ENCODE measurements around the gene NUDT3.
"Not testable (repeated sequence)": the region's sequence is repeated elsewhere in the genome, so short reads cannot be mapped to it uniquely, and the experiment has no call there.

The NUDT3 gene

DNA sequence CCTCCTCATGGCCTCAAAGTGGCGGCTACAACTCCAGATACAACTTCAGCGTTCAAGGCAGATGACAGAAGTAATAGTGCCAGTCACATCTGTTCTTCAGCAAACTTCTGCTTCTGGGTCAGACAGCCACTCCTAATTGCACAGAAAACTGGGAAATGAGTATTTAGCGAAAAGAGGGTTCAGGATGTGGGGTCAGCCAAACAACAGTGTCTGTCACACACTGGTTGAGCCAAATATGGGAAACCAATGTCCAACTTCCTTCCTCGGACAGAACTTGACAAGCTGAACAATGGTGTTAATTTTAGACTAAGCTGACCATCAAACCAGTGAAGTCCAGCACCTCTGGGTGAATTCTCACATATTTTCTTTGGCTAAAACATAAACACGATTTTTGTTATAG lies 22.1 kb downstream of the NUDT3 start:
- DNase-seq = no peak

DNA sequence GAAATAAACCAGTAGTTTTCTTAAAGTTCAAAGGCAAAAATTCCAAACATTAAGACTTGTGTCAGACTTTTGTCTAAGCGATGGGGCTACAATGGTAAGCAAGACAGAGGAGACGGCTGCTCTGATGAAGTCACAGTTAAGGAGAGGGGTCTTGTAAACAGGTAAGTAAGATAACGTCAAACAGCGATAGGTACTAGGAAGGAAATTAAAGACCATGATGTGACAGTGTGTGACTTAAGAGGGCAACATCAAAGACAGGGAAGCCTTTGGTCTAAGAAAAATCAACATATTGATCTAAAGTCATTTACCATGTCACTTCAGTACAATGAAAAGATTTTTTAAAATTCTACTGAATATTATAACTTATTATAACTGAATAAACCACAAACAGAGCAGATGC lies 23.1 kb downstream of the NUDT3 start:
- DNase-seq = no peak

DNA sequence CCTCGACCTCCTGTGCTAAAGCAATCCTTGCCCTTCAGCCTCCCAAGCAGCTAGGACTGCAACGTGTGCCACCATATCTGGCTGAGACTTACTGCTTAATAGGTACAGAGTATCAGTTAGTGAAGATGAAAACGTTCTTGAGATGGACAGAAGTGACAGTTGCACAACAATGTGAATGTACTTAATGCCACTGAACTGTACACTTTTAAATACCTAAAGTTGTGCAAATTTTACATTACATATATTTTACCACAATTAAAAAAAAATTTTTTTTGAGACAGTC lies 25.9 kb downstream of the NUDT3 start:
- DNase-seq = no peak

DNA sequence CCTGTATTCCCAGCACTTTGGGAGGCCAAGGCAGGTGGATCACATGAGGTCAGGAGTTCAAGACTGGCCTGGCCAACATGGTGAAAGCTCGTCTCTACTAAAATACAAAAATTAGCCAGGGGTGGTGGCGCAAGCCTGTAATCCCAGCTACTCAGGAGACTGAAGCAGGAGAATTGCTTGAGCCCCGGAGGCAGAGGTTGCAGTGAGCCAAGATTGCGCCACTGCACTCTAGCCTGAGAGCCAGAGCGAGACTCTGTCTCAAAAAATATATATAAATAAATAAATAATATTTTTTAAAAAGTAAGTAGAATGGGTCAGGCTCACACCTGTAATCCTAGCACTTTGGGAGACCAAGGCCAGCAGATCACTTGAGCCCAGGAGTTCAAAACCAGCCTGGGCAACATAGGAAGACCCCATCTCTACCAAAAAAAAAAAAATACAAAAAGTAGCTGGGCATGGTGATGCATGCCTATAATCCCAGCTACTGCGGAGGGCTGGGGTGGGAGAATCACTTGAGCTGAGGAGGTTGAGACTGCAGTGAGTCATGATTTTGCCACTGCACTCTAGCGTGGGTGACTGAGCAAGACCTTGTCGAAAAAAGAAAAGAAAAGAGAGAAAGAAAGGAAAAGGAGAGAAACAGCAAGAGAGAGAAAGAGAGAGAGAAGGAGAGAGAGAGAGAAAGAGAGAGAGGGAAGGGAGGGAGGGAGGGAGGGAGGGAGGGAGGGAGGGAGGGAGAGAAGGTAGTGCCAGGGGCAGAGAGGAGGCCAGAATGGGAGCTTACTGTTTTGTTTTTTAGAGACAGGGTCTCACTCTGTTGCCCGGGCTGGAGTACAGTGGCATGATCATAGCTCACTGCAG lies 26.5 kb downstream of the NUDT3 start:
- DNase-seq = not testable (repeated sequence)

DNA sequence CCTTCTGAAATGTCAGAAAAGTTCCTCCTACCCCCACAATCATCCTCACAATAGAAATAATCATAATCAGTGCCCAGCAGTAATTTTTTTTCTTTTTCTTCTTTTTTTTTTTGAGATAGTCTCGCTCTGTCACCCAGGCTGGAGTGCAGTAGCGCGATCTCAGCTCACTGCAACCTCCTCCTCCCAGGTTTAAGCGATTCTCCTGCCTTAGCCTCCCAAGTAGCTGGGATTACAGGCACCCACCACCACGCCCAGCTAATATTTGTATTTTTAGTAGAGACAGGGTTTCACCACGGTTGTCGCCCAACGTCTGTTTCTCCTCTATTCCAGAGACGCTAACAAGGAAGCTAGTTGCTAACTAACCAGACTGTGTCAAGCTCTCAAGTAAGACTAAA lies 28.8 kb downstream of the NUDT3 start:
- not testable (repeated sequence) for DNase-seq

DNA sequence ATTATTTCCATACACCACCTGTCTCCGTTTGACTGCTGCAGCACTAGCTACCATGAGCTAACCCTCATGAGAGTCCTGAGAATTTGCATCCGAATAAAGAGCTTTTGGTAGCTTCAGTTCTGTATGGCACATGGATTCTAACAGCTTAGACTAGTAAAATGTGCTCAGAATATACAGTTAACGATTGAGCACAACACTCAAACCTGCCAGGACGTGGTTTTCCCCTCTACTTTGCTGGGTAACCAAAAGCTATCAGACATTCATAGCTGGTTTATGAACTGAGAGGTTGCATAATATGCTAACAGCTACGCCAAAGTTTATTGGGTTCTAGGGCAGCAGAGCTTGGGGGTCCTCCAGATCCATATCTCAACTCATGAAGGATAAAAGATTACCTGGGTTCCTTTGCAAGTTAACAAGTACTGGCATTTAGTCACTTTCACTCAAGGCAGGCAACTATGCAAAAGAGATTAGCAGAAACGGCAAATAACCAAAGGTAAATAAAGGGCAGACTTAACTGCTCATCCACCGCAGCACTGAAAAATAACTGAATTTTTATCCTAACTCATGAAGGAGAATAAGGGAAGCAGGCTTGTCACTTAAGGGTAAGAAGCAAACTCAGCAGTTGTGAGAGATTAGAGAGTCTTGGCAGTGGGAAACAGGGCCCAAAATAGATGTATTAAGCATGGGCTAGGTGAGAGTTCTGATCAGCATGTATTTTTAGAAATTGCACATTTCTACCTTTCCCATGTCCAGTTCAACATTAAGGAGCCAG lies 29.4 kb downstream of the NUDT3 start:
- DNase-seq = no peak

DNA sequence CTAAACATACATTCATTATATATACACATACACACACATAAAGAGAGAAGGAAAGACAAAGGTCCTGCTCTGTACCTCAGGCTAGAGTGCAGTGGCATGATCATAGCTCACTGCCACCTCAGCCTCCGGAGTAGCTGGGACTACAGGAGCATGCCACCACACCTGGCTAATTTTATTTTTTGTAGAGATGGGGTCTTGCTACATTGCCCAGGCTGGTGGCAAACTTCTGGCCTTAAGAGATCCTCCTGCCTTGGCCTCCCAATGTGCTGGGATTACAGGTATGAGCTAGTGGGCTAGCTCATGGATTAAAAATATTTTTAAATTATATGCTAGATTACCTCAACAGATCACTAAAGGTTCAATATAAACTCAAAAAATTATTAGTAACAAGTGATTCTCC lies 30.3 kb downstream of the NUDT3 start:
- DNase-seq = no peak

DNA sequence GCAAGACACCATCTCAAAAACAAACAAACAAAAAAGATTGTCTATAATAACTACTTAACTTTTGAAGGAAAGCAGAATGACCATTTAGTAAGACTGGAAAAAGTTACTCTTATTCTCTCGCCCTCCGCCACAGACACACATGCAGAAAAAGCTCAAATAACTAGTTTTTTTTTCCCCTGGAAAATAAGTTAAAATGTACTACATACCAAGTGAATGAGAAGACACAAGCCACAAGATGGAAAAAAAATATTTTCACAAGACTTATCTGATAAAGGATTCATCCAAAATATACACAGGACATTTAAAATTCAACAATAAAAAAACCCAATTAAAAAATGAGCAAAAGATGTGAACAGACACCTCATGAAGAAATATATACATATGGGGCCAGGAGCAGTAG lies 31.9 kb downstream of the NUDT3 start:
- no peak for DNase-seq

DNA sequence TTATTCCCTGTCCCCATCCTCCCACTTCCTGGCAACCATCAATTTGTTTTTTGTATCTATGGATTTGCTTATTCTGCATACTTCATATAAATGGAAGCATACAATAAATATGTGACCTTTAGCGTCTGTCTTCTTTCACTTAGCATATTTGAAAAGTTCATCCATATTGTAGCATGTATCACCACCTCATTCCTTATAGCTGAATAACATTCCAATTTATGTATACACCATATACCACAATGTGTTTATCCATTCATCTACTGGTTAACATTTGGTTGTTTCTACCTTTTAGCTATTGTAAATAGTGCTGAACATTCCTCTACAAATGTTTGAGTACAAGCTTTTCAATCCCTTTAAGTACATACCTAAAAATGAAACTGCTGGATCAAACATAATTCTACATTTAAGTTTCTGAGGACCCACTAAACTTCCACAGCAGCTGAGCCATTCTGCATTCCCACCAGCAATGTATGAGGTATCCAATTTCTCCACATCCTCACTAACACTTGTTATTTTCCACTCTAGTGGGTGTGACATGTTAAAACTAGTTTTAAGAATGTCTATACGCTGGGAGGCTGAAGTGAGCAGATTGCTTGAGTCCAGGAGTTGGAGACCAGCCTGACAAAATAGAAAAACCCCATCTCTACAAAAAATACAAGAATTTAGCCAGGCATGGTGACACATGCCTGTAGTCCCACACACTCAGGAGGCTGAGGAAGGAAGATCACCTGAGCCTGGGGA lies 32.9 kb downstream of the NUDT3 start:
- DNase-seq = no peak

DNA sequence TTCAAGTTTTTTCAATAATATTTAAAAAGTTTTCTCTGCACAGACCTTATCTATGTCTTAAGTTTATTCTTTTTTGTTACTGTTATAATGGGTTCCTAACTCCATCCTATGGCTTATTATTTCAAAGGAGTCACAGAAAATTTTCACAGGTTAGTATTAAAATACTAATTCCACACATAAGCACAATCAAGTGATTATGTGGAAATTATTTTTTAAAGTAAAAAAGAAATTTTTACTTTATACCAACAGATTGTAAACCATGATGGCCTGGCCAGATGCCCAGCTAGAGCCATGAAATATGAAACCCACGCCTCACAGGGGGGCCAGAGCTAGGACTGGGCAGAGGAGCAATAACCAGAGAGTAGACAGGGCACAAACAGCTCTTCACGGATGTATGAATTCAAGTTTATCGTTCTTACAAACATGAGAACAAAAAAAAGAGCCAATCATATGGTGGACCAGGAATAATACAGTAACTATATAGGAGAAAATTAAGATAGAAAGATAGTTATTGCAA lies 34.0 kb downstream of the NUDT3 start:
- DNase-seq = no peak

DNA sequence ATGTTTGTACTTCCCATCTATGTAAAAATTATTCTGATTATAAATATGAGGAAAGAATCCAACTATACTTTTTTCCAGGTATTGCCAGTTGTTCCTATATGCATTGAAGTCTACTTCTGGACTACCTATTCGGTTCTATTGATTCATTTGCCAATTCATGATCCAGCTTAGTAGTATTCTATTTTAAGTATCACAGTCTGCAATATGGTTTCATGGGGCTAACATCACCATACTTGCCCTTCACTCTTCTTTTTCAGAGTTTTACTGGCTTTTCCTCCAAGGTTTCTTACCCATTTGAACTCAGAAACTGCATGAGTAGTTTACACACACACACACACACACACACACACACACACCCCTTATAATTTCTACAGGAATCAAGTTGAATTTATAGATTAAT lies 34.5 kb downstream of the NUDT3 start:
- no peak for DNase-seq

DNA sequence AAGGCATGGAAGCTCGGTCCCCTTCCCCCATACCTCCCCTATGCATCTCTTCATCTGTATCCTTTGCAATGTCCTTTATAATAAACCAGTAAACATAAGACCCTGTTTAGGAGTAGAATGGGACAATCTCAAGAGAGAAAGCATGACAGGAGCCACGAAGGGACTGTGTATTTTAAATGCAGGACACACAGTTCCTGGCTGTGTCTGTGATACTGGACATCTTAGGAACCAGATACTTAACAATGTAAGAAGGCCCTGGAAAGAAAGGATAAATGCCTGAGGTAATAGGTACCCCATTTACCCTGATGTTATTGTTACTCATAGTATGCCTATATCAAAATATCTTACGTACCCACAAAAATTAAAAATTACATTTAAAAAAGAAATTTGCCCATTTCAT lies 36.6 kb downstream of the NUDT3 start:
- DNase-seq = no peak

DNA sequence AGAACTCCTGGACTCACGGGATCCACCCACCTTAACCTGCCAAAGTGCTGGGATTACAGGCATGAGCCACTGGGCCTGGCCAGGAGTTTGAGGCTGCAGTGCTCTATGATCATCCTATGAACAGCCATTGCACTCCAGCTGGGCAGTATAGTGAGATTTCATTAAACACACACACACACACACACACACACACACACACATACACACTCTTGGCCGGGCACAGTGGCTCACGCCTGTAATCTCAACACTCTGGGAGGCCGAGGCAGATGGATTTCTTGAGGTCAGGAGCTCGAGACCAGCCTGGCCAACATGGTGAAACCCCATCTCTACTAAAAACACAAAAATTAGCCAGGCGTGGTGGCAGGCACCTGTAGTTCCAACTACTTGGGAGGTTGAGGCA lies 38.2 kb downstream of the NUDT3 start:
- DNase-seq = not testable (repeated sequence)

DNA sequence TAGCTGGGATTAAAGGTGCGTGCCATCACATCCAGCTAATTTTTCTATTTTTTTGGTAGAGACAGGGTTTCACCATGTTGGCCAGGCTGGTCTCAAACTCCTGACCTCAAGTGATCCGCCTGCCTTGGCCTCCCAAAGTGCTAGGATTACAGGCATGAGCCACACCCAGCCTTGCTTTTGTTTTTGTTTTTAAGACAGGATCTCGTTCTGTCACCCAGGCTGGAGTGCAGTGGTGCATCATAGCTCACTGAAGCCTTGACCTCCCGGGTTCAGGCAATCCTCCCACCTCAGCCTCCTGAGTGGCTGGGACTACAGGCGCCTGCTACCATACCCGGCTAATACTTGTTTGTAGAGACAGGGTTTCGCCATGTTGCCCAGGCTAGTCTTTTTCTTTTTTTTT lies 38.9 kb downstream of the NUDT3 start:
- not testable (repeated sequence) for DNase-seq

DNA sequence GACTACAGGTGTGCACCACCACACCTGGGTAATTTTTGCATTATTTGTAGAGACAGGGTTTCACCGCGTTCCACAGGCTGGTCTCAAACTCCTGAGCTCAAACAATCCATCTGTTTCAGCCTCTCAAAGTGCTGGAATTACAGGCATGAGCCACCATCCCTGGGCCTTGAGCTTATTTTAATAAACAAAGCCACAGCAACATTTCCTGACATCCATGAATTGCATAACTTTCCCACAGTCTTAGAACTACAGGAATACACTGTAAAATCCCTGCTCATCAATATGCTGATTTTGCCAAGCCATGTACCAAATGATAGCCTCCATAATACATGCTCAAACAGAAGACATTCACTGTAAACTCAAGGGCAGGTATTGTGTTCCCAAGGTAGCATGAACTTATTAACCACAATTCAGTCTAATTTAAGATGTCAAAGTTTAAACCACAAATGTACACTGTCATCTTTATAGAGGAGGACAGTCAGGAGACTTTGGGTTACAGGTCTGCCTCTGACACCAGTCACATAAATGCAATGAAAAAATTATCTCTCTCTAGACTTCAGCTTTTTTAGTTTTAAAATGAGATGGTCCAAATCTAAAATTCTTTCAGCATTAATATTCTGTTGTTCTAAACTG lies 40.0 kb downstream of the NUDT3 start:
- no peak for DNase-seq

DNA sequence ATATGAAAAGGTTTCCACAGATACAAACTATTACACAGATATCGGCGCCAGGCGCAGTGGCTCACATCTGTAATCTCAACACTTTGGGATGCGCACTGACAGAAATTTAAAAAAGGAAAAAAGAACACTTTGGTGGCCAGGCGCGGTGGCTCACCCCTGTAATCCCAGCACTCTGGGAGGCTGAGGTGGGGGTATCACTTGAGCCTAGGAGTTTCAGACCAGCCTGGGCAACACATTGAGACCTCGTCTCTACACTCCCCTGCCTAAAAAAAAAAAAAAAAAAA lies 41.6 kb downstream of the NUDT3 start:
- DNase-seq = no peak

DNA sequence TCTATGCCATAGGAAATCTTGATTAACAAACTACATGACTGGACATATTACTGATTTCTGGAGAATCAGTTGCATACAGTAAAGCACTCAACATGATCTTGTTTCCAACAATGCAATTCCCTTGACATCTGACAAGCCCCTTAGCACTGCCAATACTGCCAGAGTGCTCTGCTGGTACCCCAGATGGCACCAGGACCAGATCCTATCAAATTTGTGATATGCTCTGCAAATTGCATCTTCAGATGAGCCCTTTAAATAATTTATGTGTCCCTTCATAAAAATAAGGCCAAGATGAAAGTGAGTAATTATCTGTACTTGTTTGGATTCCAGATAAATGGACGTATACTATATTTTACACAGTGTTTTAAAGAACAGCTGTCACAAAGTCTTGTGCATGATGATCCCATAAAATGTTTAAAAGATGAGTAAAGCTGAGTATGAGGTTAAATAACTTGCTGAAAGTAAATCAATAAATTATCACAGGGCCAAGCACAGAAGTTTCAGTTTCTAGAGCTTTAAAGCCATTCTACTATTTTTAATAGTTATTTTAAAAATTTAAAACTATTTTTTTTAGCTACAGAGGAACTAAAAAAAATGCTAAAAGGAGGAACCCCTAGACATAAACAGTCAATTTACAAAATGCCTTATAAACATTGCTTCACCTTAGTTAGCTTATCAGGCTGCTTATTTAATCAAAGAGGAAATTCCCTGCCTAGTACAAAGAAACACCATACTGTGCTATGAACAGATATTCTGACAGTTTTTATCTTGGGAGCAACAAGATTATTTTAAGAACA lies 42.1 kb downstream of the NUDT3 start:
- no peak for DNase-seq

DNA sequence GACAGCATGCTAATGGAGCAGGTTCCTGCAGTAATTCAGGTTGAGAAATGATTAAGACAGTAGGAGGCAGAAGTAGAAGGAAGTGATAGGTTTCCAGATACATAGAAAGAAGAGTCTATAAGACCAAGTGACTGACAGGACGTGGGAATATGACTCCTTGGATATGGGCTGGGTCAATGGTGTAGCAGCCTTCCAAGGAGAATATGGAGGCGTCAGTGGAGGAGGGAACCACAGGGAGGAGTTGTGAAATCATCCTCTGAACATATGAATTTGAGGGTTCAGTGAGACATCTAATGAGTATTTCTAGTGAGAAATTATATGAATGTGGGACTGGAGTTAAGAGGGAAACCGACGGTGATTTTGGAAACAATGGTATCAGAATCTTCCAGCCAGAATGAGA lies 43.3 kb downstream of the NUDT3 start:
- no peak for DNase-seq

DNA sequence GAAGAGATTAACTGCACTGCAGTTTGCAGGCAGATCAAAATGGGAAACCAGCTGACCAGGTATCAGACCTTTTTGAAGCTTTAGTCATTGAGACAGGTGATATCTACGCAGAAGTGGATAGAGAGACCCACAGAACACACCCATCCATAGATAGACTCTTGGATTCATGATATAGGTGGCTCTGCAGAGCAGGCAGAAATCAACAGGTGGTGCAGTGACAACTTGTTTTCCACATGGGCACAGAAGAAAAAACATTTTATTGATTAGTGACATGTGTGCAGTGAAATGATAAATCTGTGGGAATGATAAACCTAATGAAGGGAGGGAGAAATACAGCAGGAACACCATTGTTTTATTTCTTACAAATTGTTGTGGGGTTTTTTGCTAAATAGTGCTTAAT lies 45.2 kb downstream of the NUDT3 start:
- DNase-seq = no peak

DNA sequence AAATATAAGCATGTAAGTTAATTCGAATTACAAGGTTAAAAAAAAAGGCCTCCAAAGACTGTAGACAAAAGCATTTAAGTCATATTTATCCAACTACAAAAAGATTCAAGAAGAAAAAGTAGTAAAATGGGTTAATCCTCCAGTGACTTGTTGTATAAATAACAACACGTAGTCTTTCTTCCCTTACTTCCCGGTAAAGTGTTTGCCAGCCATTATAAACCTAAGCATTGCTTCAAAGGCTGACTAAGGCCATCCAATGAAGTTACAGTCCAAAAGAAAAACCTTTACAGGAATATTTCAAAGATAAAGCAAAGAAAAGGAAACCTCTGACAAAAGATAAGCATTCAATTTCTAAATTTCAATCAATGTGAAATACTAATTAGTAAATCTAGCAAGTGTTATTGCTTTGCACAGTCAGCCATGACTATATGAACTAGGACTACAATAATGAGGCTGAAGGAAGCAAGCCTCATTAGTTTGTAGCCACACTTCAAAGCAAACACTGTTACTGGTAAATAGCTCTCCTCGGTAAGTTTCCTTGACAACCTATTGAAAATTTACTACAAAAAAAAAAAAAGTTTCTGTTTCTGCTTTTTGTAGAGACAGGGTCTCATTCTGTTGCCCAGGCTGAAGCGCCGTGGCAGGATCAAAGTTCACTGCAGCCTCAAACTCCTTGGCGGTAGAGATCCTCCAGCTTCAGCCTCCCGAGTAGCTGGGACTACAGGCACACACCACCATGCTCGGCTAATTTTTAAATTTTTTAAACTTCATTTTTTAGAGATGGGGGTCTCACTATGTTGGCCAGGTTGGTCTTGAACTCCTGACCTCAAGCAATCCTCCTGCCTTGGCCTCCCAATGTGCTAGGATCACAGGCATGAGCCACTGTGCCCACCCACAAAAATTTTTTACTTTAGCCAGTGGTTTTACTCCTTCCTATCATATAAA lies 46.0 kb downstream of the NUDT3 start:
- no peak for DNase-seq

DNA sequence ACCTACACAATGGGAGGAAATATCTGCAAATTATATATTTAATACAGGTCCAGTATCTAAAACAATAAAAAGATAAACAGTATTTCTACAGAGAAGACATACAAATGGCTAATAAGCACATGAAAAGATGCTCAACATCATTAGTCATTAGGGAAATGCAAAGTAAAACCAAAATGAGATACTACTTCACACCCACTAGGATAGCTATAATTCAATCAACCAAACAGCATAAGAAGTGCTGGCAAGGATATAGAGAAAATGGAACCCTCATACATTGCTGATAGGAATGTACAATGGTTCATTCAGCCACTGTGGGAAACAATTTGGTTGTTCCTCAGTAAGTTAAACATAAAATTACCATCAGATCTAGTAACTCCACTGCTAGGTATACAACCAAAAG lies 48.7 kb downstream of the NUDT3 start:
- no peak for DNase-seq
